Measurements from ENCODE around the gene OTUD4.

DNA sequence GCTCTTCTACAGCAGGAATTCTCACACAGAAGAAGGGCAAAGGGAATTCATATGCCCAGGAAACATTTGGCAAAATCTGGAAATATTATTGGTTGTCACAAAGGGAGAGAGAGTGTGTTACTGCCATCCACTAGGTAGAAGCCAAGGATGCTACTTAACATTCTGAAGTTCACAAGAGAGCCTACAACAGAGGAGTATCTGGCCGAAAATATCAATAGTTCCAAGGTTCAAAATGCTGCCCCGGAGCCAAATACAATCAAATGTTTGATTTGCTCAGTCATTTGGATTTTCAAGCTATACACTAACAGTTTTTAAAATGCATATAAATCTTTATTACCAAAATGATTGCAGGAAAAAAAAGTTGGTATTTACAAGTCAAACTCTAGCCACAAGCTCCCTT lies 18.8 kb downstream of the OTUD4 start:
- TF ChIP-seq POLR2AphosphoS5 (IDR thresholded peaks at IDR 0.05; ENCODE audit: borderline replicate concordance, low read depth, low read length) (no peak), EZH2 (IDR thresholded peaks at IDR 0.05) (no peak)
